ENCODE data around the gene MZB1. TPM values are rescaled to one million over a fixed set of nuclear protein-coding genes. Genes with fewer than 3 reads are reported as not detected.

MZB1 gene
- total RNA-seq, 4 donors from 2014 or later: 0.49 to 11.0 (median 2.0) TPM

DNA sequence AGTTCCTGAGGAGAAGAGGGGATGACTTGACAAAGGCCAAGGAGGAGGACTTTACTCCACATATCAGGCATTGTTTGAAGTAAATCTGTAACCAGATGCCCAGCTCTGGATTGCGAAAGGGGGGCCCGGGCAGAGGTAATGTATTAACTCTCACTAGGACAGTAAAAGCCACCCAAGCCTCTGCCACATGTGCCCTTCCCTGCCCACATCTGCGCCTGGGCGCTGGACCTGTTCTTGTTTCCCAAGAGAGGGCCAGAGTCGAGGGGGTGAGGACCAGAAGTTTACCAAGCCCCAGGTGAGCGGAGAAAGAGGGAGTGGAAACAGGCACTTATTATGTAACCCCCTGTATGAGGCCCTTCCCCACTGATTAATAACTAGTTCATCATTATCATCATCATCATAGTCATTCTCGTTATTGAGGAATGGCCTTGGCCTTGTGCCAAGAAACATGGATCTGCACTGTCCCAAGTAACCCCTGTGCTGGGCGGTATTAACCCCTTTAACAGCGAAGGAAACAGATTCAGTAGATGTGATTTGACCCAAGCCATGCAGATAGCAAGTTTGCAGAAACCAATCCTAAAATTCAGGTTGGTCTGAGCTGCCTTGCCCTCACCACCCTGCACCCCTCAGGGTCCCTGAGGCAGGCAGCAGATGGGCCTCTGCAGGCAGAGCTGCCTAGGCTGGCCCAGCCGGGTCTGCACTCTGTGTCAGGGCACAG, 6.3 kb downstream of the MZB1 start, which contains the start of gene SLC23A1:
Gene SLC23A1 (minus strand): TSS at position 23 of the 718 bp plus-strand sequence. CDS start 44 bp downstream, outside the sequence.
- TF ChIP-seq, protein P1, sequence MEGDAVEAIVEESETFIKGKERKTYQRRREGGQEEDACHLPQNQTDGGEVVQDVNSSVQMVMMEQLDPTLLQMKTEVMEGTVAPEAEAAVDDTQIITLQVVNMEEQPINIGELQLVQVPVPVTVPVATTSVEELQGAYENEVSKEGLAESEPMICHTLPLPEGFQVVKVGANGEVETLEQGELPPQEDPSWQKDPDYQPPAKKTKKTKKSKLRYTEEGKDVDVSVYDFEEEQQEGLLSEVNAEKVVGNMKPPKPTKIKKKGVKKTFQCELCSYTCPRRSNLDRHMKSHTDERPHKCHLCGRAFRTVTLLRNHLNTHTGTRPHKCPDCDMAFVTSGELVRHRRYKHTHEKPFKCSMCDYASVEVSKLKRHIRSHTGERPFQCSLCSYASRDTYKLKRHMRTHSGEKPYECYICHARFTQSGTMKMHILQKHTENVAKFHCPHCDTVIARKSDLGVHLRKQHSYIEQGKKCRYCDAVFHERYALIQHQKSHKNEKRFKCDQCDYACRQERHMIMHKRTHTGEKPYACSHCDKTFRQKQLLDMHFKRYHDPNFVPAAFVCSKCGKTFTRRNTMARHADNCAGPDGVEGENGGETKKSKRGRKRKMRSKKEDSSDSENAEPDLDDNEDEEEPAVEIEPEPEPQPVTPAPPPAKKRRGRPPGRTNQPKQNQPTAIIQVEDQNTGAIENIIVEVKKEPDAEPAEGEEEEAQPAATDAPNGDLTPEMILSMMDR (IDR thresholded peaks at IDR 0.05): no peak
- TF ChIP-seq POLR2A (IDR thresholded peaks at IDR 0.05): no peak
- Histone ChIP-seq H3K4me1 (peaks cover 25 to 47% (median 32%) of the 10 kb centered on the region in 3 donors), H3K27ac (peak within 1 kb of the TSS; percentile 73 to 87 (median 81)), H3K9me3 (no peaks in the 10 kb centered on the region), H3K4me3 (no peak within 1 kb of the TSS), H3K36me3 (no peaks in the 10 kb centered on the region), H3K27me3 (no peaks in the 10 kb centered on the region)
- intact Hi-C loops (cut with DNase I): no loop called here
- 35 to 62% methylated on average over 8 to 9 of the region's 10 CpGs for WGBS, 2 donors
- DNase-seq: no peak

DNA sequence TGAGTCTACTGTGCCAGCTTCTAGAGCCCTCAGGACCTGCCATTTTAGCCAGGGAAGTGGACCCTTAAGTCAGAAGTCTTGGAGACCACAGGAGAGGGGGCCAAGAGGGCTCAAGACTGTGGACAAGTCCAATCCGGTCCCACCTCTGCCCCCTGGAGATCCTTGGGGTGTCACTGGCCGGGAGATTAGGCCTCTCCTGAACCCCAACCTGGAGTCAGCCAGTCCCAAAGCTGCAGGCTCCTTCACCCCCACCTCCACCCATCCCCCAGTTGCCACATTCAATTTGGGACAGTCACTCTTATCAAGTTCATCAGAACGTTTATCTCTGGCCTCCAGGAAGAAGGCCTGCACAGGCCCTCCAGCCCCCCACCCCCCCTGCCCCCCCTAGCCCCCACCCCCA, 6.9 kb downstream of the MZB1 start:
- Histone ChIP-seq H3K36me3 (no peaks in the 10 kb centered on the region), H3K27ac (no peak overlapping the region), H3K27me3 (no peaks in the 10 kb centered on the region), H3K4me3 (no peak overlapping the region), H3K9me3 (no peaks in the 10 kb centered on the region), H3K4me1 (peaks cover 25 to 45% (median 26%) of the 10 kb centered on the region in 3 donors)
- intact Hi-C loops (cut with DNase I): no loop called here
- TF ChIP-seq POLR2A (IDR thresholded peaks at IDR 0.05): no peak
- TF ChIP-seq, protein P1 (IDR thresholded peaks at IDR 0.05): no peak
- DNase-seq: no peak
- 54% methylated on average over 3 of the region's 3 CpGs; no CpG with 5 or more reads in 1 of the 2 donors for WGBS, 2 donors

DNA sequence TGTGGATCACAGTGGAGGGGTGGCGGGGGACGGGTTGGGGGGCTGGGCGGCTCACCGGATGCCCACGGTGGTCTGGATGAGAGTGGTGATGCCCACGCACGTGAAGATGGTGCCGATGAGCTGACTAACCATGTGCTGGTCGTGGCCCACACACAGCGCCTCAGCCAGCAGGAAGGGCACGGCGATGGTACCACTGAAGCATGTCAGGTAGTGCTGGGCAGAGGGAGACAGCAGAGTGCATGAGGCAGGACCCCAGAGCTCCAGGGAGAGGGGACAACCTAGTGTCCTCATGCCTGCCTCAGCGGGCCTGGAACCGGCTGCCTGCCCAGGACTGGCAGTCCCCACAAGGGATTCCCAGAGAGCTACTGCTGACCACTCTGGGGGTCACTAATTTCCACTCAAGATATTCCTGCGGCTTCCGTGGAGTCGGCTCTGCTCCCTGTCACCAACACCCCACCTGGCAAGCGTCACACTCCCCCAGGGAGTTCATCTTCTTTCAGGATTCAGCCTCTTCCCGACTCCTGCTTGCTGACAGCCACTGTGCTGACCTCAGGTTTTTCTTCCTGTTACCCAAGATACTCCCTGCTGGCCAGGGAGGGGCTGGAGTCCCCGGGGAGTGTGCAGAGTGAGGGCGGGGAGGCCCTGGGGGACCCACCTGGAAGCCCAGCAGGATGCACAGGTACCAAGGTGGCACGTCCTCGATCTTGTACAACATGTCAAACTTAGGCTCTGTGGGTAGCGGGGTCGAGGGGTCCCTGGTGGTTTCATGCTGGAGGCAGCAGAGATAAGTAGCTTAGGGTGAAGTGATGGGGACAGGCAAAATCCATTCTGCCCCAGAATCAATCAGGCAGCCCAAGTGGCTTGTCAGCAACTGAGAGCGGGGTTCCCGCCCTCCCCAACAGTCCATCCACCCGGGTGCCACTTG, 7.6 kb downstream of the MZB1 start:
- 82 to 100% methylated on average over 4 to 14 of the region's 28 CpGs for WGBS, 2 donors
- TF ChIP-seq POLR2A (IDR thresholded peaks at IDR 0.05): no peak
- TF ChIP-seq, protein P1 (IDR thresholded peaks at IDR 0.05): no peak
- no peaks in the 10 kb centered on the region for H3K36me3 ChIP-seq
- no peak overlapping the region for H3K4me3 ChIP-seq
- H3K27ac ChIP-seq: no peak overlapping the region
- H3K4me1 ChIP-seq: peaks cover 25 to 44% (median 26%) of the 10 kb centered on the region in 3 donors
- no peak for DNase-seq
- no peaks in the 10 kb centered on the region for H3K9me3 ChIP-seq
- intact Hi-C loops (cut with DNase I): no loop called here
- H3K27me3 ChIP-seq: no peaks in the 10 kb centered on the region

DNA sequence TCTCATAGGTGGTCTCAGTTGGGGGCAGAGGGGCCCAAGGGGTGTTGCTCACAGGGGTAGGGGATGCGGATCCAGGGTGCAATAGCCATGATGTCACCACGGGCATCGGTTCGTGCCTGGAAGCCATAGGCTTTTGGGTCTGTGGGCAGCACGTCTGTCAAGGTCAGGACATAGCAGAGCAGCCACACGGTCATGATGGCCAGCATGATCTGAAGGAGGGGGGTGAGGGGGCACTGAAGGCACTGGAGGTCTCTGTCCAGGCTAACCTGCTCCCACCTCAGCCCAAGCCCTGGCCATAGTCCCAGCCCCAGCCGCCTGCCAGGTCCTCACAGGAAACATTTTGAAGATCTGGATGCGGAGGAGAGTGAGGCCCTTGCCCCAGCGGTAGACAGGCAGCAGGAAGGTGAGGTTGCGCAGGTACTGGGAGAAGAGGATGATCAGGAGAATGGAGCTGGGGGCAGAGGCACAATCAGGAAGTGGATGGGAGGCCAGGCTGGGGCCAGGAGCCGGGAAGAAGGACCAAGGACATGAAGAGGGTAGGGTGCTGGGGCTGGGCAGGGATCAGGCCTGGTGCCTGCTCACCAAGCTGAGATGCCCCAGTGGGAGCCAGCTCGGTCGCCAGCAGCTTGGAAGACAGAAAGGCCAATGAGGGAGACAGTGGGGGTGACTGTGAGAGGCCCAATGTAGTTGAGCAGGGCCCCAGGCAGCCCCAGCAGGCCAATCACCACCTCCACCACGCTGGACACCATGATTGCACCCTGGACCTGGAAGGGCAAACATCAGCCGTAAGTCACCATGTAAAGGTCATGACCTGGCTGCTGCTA, 9.9 kb downstream of the MZB1 start:
- DNase-seq: no peak
- intact Hi-C loops (cut with DNase I): no loop called here

More for the DNA sequence above, 9.9 kb downstream of the MZB1 start:
- Histone ChIP-seq H3K9me3 (no peaks in the 10 kb centered on the region), H3K4me3 (no peak overlapping the region), H3K27me3 (no peaks in the 10 kb centered on the region), H3K4me1 (peaks cover 13 to 30% (median 16%) of the 10 kb centered on the region in 3 donors), H3K36me3 (peaks cover 0 to 6% (median 0%) of the 10 kb centered on the region in 3 donors), H3K27ac (no peak overlapping the region)
- WGBS, 2 donors: 80 to 92% methylated on average over 11 to 13 of the region's 15 CpGs
- TF ChIP-seq, protein P1 (IDR thresholded peaks at IDR 0.05): no peak
- TF ChIP-seq POLR2A (IDR thresholded peaks at IDR 0.05): no peak

Data from esophagus squamous epithelium (tissue), 5 donors.